ENCODE data around the gene LIX1. TPM values are rescaled to one million over a fixed set of nuclear protein-coding genes. Genes with fewer than 3 reads are reported as not detected.

The LIX1 gene
- total RNA-seq, 1 experiment from 2014 or later, result not detected

DNA sequence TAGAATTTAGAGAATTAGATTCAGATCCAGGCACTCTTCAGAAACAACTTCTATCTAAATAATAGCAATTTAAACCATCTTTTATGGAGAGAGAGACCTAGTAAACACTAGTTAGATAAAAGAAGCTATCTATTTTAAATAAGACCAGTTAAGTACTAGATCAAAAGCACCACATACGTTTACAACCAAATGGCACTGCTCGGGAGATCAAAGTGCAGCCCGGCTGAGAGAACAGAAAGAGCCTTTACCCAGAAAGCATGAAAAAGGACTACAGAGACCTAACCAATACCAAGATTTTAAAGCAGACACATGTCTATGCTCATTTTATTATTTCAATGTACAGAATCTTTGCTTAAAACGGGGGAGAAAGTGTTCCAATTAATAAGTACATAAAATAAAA, 30.8 kb downstream of the LIX1 start:
- H3K9ac ChIP-seq (ENCODE audit: low read length), result no peak overlapping the region
- H2AFZ ChIP-seq (ENCODE audit: low read length), result no peak overlapping the region
- H3K4me1 ChIP-seq (ENCODE audit: insufficient read depth, low read length), result no peaks in the 10 kb centered on the region
- ChIA-PET POLR2A (ENCODE audit: unreplicated experiment) (no interaction called here), CTCF (no interaction called here)
- DNase-seq, result no peak
- H3F3A ChIP-seq (ENCODE audit: low read length, unreplicated experiment), result no peaks in the 10 kb centered on the region
- H3K9me2 ChIP-seq (replicated peaks; ENCODE audit: low read length), result no peaks in the 10 kb centered on the region
- no peak overlapping the region for H3K27ac ChIP-seq (ENCODE audit: low read length)
- no peaks in the 10 kb centered on the region for H3K9me3 ChIP-seq (ENCODE audit: low read length)
- H3K4me2 ChIP-seq (ENCODE audit: low read length), result no peak overlapping the region
- H3K36me3 ChIP-seq (ENCODE audit: low read depth, low read length), result no peaks in the 10 kb centered on the region
- H4K20me1 ChIP-seq (ENCODE audit: low read length), result no peaks in the 10 kb centered on the region
- ATAC-seq, result no peak
- intact Hi-C loops (cut with micrococcal nuclease), result no loop called here
- TF ChIP-seq CTCF (conservative IDR thresholded peaks at IDR 0.05; ENCODE audit: low read depth, low read length), result no peak
- TF ChIP-seq EZH2phosphoT487 (IDR thresholded peaks at IDR 0.05; ENCODE audit: borderline replicate concordance, low read length), result no peak
- no peak for TF ChIP-seq EZH2 (IDR thresholded peaks at IDR 0.05; ENCODE audit: low read length, unreplicated experiment)
- no TSS peak for BruUV-seq (replicated peaks)
- peaks cover 12% of the 10 kb centered on the region; the same call in 1 of the 2 replicates for H3K27me3 ChIP-seq (ENCODE audit: low read length)
- no peaks in the 10 kb centered on the region for H3K79me2 ChIP-seq (ENCODE audit: low read length)
- no peak overlapping the region for H3K4me3 ChIP-seq (ENCODE audit: low read length)

- Histone ChIP-seq H3K9me3 (ENCODE audit: low read length) (no peaks in the 10 kb centered on the region), H3K27me3 (ENCODE audit: low read length) (peaks cover 13% of the 10 kb centered on the region; the same call in 1 of the 2 replicates), H2AFZ (ENCODE audit: low read length) (no peak overlapping the region), H3K9ac (ENCODE audit: low read length) (no peak overlapping the region), H4K20me1 (ENCODE audit: low read length) (no peaks in the 10 kb centered on the region), H3K27ac (ENCODE audit: low read length) (no peak overlapping the region), H3K36me3 (ENCODE audit: low read depth, low read length) (no peaks in the 10 kb centered on the region), H3K4me1 (ENCODE audit: insufficient read depth, low read length) (no peaks in the 10 kb centered on the region), H3K4me2 (ENCODE audit: low read length) (no peak overlapping the region), H3K4me3 (ENCODE audit: low read length) (no peak overlapping the region), H3K79me2 (ENCODE audit: low read length) (no peaks in the 10 kb centered on the region), H3K9me2 (replicated peaks; ENCODE audit: low read length) (no peaks in the 10 kb centered on the region), H3F3A (ENCODE audit: low read length, unreplicated experiment) (no peaks in the 10 kb centered on the region)
- TF ChIP-seq EZH2 (IDR thresholded peaks at IDR 0.05; ENCODE audit: low read length, unreplicated experiment), result no peak
- TF ChIP-seq EZH2phosphoT487 (IDR thresholded peaks at IDR 0.05; ENCODE audit: borderline replicate concordance, low read length), result no peak
- no peak for TF ChIP-seq CTCF (conservative IDR thresholded peaks at IDR 0.05; ENCODE audit: low read depth, low read length)
- CTCF ChIA-PET, result no interaction called here
- POLR2A ChIA-PET (ENCODE audit: unreplicated experiment), result no interaction called here
- intact Hi-C loops (cut with micrococcal nuclease), result no loop called here
- no TSS peak for BruUV-seq (replicated peaks)
- no peak for DNase-seq
- no peak for ATAC-seq
Measured at GRCh38 chr5:97111004-97111403, 31.4 kb downstream of the LIX1 start.

- no peak overlapping the region for H3K4me3 ChIP-seq (ENCODE audit: low read length)
- H3K4me1 ChIP-seq (ENCODE audit: insufficient read depth, low read length), result no peaks in the 10 kb centered on the region
- intact Hi-C loops (cut with micrococcal nuclease), result no loop called here
- no peaks in the 10 kb centered on the region for H3K36me3 ChIP-seq (ENCODE audit: low read depth, low read length)
- H3K9me2 ChIP-seq (replicated peaks; ENCODE audit: low read length), result no peaks in the 10 kb centered on the region
- no peaks in the 10 kb centered on the region for H3K79me2 ChIP-seq (ENCODE audit: low read length)
- H3K9ac ChIP-seq (ENCODE audit: low read length), result no peak overlapping the region
- no peak overlapping the region for H3K27ac ChIP-seq (ENCODE audit: low read length)
- no TSS peak for BruUV-seq (replicated peaks)
- H3K27me3 ChIP-seq (ENCODE audit: low read length), result peaks cover 25% of the 10 kb centered on the region
- DNase-seq, result no peak
- no peaks in the 10 kb centered on the region for H3K9me3 ChIP-seq (ENCODE audit: low read length)
- H3K4me2 ChIP-seq (ENCODE audit: low read length), result no peak overlapping the region
- POLR2A ChIA-PET (ENCODE audit: unreplicated experiment), result no interaction called here
- TF ChIP-seq CTCF (conservative IDR thresholded peaks at IDR 0.05; ENCODE audit: low read depth, low read length), result no peak
- CTCF ChIA-PET, result no interaction called here
- no peak overlapping the region for H2AFZ ChIP-seq (ENCODE audit: low read length)
- no peaks in the 10 kb centered on the region for H3F3A ChIP-seq (ENCODE audit: low read length, unreplicated experiment)
- no peaks in the 10 kb centered on the region for H4K20me1 ChIP-seq (ENCODE audit: low read length)
- ATAC-seq, result no peak
Measured at GRCh38 chr5:97107318-97107717, 35.1 kb downstream of the LIX1 start.
